ENCODE measurements around the gene PTGDR2. TPM values are rescaled to one million over a fixed set of nuclear protein-coding genes. Genes with fewer than 3 reads are reported as not detected.

The PTGDR2 gene
- total RNA-seq: 1 to 10 TPM in 1 of 4 donors, under 1 TPM in 2, not detected in 1; 0.31 to 2.7 (median 0.85) TPM

DNA sequence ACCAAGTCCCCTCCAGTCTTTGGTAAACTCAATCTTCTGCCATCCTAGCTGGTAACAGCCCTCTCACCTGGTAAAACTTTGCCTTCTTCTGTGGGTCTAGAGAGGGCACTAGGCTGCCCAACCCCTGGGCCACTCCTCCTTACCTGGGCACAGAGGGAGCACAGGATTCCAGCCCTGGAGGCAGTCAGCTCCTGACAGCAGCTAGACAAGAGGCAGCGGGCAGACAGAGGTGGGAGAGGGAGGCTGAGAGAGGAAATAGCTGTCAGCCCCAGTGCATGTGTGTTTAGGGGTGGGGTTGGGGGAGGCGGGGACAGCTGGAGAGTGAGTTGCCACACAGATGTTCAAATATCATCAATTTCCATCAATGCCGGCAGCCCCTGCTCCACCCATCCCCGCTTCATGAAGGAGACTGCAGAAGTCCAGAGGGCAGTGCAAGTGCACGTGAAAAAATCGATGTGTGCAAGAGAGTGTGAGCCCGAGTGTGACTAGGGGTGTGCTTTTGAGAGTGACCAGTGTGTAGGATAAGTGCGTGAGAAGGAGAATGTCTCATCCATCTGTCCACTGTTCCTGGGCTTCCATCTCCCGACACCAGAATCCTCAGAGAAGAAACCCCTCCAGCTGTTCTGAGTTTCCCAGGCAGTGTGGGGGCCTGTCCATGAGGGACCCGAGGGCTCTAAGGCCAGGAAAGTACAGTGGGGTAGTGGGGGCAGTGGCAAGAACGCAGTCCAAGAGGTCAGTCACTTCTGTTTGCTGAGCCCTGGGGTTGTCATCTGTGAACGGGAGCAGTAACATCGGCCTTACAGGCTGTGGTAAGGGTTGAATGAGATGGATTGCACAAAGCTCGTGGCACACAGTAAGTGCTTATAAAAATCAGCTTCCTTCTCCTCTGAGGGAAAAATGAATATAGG lies at the start of gene PTGDR2:
PTGDR2 (minus strand) TSS at position 225 of the 908 bp plus-strand sequence. CDS start 2,228 bp downstream, outside the sequence.
- 42 to 48% methylated on average over 14 of the region's 14 CpGs for WGBS, 2 donors
- intact Hi-C loops (cut with DNase I): no loop called here
- Histone ChIP-seq H3K4me1 (no peaks in the 10 kb centered on the region), H3K4me3 (peak within 1 kb of the TSS in 1 of 4 donors; percentile 14), H3K27me3 (no peaks in the 10 kb centered on the region), H3K36me3 (peaks cover 0 to 25% (median 7%) of the 10 kb centered on the region in 3 donors), H3K27ac (no peak within 1 kb of the TSS), H3K9me3 (no peaks in the 10 kb centered on the region)
- no peak for DNase-seq
- TF ChIP-seq, protein P1, sequence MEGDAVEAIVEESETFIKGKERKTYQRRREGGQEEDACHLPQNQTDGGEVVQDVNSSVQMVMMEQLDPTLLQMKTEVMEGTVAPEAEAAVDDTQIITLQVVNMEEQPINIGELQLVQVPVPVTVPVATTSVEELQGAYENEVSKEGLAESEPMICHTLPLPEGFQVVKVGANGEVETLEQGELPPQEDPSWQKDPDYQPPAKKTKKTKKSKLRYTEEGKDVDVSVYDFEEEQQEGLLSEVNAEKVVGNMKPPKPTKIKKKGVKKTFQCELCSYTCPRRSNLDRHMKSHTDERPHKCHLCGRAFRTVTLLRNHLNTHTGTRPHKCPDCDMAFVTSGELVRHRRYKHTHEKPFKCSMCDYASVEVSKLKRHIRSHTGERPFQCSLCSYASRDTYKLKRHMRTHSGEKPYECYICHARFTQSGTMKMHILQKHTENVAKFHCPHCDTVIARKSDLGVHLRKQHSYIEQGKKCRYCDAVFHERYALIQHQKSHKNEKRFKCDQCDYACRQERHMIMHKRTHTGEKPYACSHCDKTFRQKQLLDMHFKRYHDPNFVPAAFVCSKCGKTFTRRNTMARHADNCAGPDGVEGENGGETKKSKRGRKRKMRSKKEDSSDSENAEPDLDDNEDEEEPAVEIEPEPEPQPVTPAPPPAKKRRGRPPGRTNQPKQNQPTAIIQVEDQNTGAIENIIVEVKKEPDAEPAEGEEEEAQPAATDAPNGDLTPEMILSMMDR (IDR thresholded peaks at IDR 0.05): no peak
- TF ChIP-seq POLR2A (IDR thresholded peaks at IDR 0.05): no peak

DNA sequence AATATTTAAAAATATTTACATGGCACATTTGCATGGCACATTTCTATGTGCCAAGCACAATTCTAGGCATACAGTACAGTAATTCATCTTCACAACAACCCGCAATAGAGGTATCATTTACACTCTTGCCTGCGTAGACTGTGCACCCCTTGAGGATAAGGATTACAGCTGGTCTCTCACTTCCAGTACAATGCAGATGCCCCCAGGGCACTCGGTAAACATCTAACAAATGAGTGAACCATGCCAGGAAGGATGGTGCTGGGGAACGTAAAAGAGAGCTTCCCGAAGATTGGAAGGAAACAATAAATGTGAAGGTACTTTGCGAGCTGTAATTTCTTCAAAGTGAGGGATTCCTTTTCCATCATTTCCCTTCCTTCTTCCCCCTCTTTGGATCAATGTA lies 49.3 kb upstream of the PTGDR2 start:
- intact Hi-C loops (cut with DNase I): no loop called here
- Histone ChIP-seq H3K9me3 (no peaks in the 10 kb centered on the region), H3K36me3 (peaks cover 24 to 39% (median 27%) of the 10 kb centered on the region in 3 donors), H3K27ac (peak overlapping the region; percentile 95 to 97 (median 96)), H3K27me3 (no peaks in the 10 kb centered on the region), H3K4me1 (peaks cover 12 to 34% (median 21%) of the 10 kb centered on the region in 3 donors), H3K4me3 (peak overlapping the region; percentile 77 to 98 (median 88))
- WGBS, 2 donors: 21 to 24% methylated on average over 6 of the region's 6 CpGs
- TF ChIP-seq POLR2A (IDR thresholded peaks at IDR 0.05): no peak
- TF ChIP-seq, protein P1 (IDR thresholded peaks at IDR 0.05): no peak
- no peak for DNase-seq

DNA sequence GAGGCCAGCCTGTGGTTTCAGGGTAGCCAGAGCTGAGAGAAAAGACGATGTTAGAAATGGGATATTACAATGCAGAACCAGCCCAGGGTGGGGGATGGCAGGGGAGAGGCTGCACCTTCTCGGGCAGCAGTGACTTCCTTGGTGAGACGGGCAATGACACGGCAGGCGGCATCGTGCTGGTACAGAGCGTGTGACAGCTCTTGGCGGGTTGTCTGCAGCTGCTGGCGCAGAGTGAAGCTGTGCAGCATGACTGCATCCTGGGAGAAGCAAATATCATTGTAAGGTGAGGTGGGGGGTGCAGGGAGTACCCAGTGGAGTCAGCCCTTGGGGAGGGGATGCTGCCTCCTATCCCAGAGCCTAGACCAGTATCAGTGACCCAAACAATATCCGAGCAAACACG lies 46.9 kb upstream of the PTGDR2 start:
- Histone ChIP-seq H3K27ac (no peak overlapping the region), H3K9me3 (no peaks in the 10 kb centered on the region), H3K4me3 (no peak overlapping the region), H3K27me3 (no peaks in the 10 kb centered on the region), H3K4me1 (peaks cover 12 to 34% (median 21%) of the 10 kb centered on the region in 3 donors), H3K36me3 (peaks cover 41 to 63% (median 47%) of the 10 kb centered on the region in 3 donors)
- TF ChIP-seq, protein P1 (IDR thresholded peaks at IDR 0.05): no peak
- TF ChIP-seq POLR2A (IDR thresholded peaks at IDR 0.05): no peak
- intact Hi-C loops (cut with DNase I): no loop called here
- DNase-seq: no peak
- 90 to 92% methylated on average over 11 of the region's 11 CpGs for WGBS, 2 donors

DNA sequence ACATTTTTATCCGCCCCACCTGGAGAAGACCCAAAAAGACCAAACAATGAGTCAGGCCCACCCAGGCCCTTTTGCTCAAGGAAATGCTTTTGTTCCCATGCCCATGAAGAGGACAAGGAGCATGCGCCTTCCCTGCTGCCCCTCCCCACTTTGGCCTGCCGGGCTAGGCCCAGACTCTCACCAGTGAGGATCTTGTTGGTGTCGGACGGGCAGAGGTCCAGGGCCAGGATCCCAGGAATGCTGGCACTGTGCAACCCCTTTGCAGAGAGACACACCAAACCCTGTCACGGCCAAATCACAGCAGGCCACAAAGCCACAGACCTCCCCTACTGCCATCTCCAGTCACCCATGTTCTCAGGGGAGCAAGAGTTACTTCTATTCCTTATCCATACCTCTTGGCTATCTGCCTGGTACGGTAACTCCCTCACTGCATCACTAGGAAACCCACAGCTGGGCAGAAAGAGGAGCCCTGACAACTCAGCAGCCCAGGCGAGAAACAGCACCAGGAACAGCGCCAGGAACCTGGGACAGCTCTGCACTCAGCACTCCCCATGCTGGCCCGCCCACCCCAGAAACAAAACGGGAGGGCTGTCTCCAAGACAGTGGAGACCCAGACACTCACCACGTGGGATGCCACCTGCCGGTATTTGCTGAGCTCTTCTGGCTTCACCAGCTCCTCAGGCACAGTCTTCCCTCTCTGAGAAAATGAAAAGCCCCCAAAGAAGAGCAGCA lies 45.1 kb upstream of the PTGDR2 start:
- H3K27ac ChIP-seq: no peak overlapping the region
- H3K4me3 ChIP-seq: no peak overlapping the region
- intact Hi-C loops (cut with DNase I): no loop called here
- no peak for TF ChIP-seq POLR2A (IDR thresholded peaks at IDR 0.05)
- TF ChIP-seq, protein P1 (IDR thresholded peaks at IDR 0.05): no peak
- H3K4me1 ChIP-seq: peaks cover 12 to 27% (median 18%) of the 10 kb centered on the region in 3 donors
- H3K9me3 ChIP-seq: no peaks in the 10 kb centered on the region
- H3K27me3 ChIP-seq: no peaks in the 10 kb centered on the region
- H3K36me3 ChIP-seq: peaks cover 52 to 81% (median 58%) of the 10 kb centered on the region in 3 donors
- WGBS, 2 donors: 79 to 97% methylated on average over 5 to 6 of the region's 13 CpGs
- DNase-seq: no peak

All from esophagus squamous epithelium (tissue), 5 donors.